ENCODE data around the gene KCNMA1. TPM values are rescaled to one million over a fixed set of nuclear protein-coding genes. Genes with fewer than 3 reads are reported as not detected.
A peak's percentile ranks its signal among the peaks of the same experiment; 100 is the strongest.

The KCNMA1 gene
- total RNA-seq, 4 donors from 2014 or later = 146 to 300 (median 265) TPM

DNA sequence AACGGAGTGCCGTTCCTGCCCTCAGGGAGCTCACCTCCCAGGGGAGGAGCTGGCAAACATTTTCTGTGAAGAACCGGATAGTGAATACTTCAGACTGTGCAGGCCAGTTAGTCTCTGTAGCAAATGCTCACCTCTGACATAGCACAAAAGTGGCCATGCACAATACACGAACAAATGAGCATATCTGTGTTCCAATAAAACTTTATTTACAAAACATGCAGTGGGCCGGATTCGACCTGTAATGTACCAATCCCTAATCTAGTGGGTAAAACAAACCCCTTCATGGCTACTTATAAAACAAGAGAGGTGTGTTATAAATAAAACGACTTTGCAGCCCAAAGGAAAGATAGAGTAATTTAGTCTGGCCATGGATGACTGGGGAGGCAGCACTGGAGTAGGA, 48.7 kb downstream of the KCNMA1 start:
- Histone ChIP-seq H3K4me3 (no peak overlapping the region), H3K9me3 (no peaks in the 10 kb centered on the region), H3K27me3 (no peaks in the 10 kb centered on the region), H3K27ac (replicated peaks in 1 of 4) (peak overlapping the region; percentile 84 to 91 (median 86)), H3K4me1 (peaks cover 0 to 99% (median 86%) of the 10 kb centered on the region in 4 donors), H3K36me3 (no peaks in the 10 kb centered on the region)
- intact Hi-C loops (cut with DNase I) = no loop called here
- no peak for DNase-seq (ENCODE audit: extremely low spot score)
- TF ChIP-seq POLR2A (IDR thresholded peaks at IDR 0.05; ENCODE audit: low read depth) = no peak
- TF ChIP-seq, protein P1, sequence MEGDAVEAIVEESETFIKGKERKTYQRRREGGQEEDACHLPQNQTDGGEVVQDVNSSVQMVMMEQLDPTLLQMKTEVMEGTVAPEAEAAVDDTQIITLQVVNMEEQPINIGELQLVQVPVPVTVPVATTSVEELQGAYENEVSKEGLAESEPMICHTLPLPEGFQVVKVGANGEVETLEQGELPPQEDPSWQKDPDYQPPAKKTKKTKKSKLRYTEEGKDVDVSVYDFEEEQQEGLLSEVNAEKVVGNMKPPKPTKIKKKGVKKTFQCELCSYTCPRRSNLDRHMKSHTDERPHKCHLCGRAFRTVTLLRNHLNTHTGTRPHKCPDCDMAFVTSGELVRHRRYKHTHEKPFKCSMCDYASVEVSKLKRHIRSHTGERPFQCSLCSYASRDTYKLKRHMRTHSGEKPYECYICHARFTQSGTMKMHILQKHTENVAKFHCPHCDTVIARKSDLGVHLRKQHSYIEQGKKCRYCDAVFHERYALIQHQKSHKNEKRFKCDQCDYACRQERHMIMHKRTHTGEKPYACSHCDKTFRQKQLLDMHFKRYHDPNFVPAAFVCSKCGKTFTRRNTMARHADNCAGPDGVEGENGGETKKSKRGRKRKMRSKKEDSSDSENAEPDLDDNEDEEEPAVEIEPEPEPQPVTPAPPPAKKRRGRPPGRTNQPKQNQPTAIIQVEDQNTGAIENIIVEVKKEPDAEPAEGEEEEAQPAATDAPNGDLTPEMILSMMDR (IDR thresholded peaks at IDR 0.05) = no peak
- TF ChIP-seq POLR2AphosphoS5 (IDR thresholded peaks at IDR 0.05) = no peak
- no peak for TF ChIP-seq EP300 (IDR thresholded peaks at IDR 0.05)
- 80% methylated on average over 7 of the region's 7 CpGs for WGBS

DNA sequence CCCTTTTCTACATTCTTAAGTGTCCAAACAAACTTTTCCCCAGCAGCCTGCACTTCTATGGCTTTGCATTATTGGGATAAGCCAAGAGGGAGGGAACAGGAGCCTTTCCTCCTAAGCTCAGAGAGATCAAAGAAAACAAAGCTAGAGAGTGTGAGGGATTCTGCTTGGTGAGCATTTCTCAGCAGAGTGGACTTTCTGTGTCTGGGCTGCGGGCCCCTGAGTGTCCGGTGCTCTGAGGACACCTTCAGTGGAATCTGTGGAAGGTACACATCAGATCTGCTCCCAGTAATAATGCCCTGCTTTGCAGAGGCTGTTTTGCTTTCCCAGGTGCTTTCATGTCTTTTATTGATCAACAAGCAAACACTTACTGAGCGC, 50.2 kb downstream of the KCNMA1 start:
- no peak overlapping the region for H3K4me3 ChIP-seq
- intact Hi-C loops (cut with DNase I) = no loop called here
- no peak for DNase-seq (ENCODE audit: extremely low spot score)
- 81% methylated on average over 3 of the region's 3 CpGs for WGBS
- no peaks in the 10 kb centered on the region for H3K27me3 ChIP-seq
- H3K9me3 ChIP-seq = no peaks in the 10 kb centered on the region
- H3K4me1 ChIP-seq = peaks cover 0 to 87% (median 75%) of the 10 kb centered on the region in 4 donors
- no peaks in the 10 kb centered on the region for H3K36me3 ChIP-seq
- no peak for TF ChIP-seq EP300 (IDR thresholded peaks at IDR 0.05)
- no peak for TF ChIP-seq POLR2A (IDR thresholded peaks at IDR 0.05; ENCODE audit: low read depth)
- TF ChIP-seq, protein P1 (IDR thresholded peaks at IDR 0.05) = no peak
- no peak for TF ChIP-seq POLR2AphosphoS5 (IDR thresholded peaks at IDR 0.05)
- peak overlapping the region; percentile 84 to 91 (median 86) for H3K27ac ChIP-seq (replicated peaks in 1 of 4)

DNA sequence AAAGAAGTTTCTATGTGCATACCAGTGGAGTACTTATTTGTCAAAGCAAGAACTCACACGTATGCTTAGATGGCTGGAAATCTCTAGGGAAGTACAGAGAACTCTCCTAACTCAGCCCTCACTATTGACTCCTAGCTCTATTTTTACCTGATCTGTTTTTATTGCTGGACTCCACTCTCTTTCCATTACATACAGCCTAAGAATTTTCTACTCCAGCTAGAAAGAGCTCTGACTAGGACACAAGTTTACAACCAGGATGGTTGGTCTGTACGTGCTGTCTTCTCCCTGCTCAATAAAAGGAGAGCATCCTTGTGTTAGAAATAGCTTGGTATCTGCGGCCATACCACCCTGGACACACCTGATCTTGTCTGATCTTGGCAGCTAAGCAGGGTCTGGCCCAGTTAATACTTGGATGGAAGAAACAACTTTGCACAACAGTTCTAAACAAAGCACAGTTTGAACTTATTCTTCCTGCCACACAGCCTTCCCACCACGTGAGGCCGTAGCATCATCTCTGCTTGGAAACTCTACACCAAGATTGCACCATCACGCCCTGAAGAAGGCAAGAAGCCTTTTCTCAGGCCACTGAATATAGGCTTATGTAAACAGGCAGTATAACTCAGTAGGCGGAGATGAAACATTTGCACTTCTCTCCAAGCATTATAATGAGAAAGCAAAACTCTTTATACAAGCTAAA, 50.7 kb downstream of the KCNMA1 start:
- Histone ChIP-seq H3K27me3 (no peaks in the 10 kb centered on the region), H3K4me1 (peaks cover 0 to 83% (median 73%) of the 10 kb centered on the region in 4 donors), H3K4me3 (no peak overlapping the region), H3K27ac (replicated peaks in 1 of 4) (peak overlapping the region; percentile 84 to 91 (median 86)), H3K36me3 (no peaks in the 10 kb centered on the region), H3K9me3 (no peaks in the 10 kb centered on the region)
- TF ChIP-seq POLR2AphosphoS5 (IDR thresholded peaks at IDR 0.05) (peak; percentile 84 to 87), EP300 (IDR thresholded peaks at IDR 0.05) (peak; percentile 35), POLR2A (IDR thresholded peaks at IDR 0.05; ENCODE audit: low read depth) (no peak)
- TF ChIP-seq, protein P1 (IDR thresholded peaks at IDR 0.05) = peak in 1 of 3 experiments; percentile 19
- intact Hi-C loops (cut with DNase I) = no loop called here
- 38% methylated on average over 7 of the region's 7 CpGs for WGBS
- DNase-seq (ENCODE audit: extremely low spot score) = no peak

DNA sequence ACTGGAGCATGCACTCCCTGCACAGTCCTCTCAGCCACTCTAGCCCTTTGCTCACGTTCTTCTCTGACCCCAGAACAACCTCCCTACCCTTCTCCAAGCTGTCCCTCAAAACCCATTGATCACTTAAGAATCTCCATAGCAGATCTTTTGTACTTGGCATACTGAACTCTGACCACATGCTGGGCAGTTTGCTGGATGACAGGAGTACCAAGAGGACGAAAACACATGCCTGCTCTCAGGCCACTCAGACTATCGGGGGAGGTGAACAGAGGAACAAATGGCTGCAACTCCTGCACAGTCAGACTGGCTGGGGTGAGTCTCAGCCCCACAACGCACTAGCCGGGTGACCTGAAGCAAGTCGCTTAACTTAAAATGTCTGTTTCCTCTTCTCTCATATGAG, 52.7 kb downstream of the KCNMA1 start:
- no peak overlapping the region for H3K4me3 ChIP-seq
- H3K36me3 ChIP-seq = no peaks in the 10 kb centered on the region
- WGBS = 84% methylated on average over 6 of the region's 6 CpGs
- H3K4me1 ChIP-seq = peaks cover 0 to 63% (median 56%) of the 10 kb centered on the region in 4 donors
- peak overlapping the region; percentile 13 to 91 (median 20) for H3K27ac ChIP-seq (replicated peaks in 1 of 4)
- intact Hi-C loops (cut with DNase I) = no loop called here
- TF ChIP-seq EP300 (IDR thresholded peaks at IDR 0.05) = no peak
- TF ChIP-seq POLR2A (IDR thresholded peaks at IDR 0.05; ENCODE audit: low read depth) = no peak
- no peak for TF ChIP-seq POLR2AphosphoS5 (IDR thresholded peaks at IDR 0.05)
- TF ChIP-seq, protein P1 (IDR thresholded peaks at IDR 0.05) = no peak
- no peaks in the 10 kb centered on the region for H3K27me3 ChIP-seq
- no peaks in the 10 kb centered on the region for H3K9me3 ChIP-seq
- no peak for DNase-seq (ENCODE audit: extremely low spot score)
